ENCODE results near the gene CTU2. TPM values are rescaled to one million over a fixed set of nuclear protein-coding genes. Genes with fewer than 3 reads are reported as not detected.
"Not testable (repeated sequence)": the region's sequence is repeated elsewhere in the genome, so short reads cannot be mapped to it uniquely, and the experiment has no call there.

CTU2 gene
- 8.3 TPM for total RNA-seq

DNA sequence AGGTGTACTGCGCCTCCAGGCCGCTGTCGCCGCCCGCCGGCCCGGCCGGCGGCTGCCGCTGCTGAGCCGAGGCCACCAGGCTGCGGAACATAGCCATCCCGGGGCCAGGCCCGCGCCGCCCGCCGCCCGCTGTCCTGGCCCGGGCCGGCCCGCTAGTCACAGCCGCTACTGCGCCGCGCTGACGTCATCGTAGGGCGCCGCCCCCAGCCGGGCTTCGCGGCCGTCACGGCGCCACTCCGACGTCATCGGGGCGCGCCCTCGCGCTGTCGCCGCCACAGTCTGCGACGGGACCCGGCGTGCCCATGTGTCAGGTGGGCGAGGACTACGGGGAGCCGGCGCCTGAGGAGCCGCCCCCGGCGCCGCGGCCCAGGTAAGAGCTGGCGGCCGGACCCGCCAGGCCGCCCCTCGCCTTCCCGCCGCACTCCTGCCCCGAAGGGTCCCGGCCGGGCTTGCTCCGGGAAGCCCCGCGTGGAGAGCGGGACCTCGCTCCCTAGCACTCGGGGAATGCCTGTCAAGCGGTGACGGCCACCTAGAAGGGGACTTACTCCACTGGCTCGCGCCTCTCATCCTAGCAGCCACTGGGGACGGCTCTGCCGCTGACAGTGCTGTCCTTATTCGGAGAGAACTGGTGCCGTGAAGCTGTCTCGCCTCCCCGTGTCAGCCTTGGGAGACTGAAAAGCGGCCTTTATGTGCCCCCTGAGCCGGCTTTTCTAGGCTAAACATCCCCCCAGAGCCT, at the start of gene CTU2, which contains the start of gene RNF166:
Gene CTU2, plus strand, starts transcription at position 275 of the 736 bp plus-strand sequence. Its CDS starts 28 bp downstream, at position 303.
Gene RNF166, minus strand, starts transcription at position 180 of the 736 bp plus-strand sequence. Its CDS starts 83 bp downstream, at position 97.
- ATAC-seq (peak; percentile 88), DNase-seq (ENCODE audit: low spot score) (peak; percentile 92)

DNA sequence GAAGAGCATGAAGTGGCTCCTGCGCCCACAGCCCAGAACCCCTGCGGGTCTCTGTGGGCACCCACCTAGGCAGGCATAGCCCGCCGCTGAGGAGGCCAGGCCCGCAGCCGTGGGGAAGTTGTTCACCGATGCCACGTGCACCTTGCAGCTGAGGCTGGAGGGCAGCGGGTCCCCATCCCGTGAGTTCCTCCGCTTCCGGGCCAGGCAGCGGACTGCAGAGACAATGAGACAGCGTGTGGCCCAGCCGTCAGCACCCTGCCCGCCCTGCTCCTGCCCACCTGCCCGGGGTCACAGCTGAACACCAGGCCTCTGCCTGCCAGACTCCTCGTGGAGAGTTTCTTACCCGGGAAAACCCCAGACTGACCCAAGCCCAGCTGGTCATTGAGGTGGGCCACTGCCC, 48.9 kb upstream of the CTU2 start:
- DNase-seq (ENCODE audit: low spot score) (no peak), ATAC-seq (no peak)

DNA sequence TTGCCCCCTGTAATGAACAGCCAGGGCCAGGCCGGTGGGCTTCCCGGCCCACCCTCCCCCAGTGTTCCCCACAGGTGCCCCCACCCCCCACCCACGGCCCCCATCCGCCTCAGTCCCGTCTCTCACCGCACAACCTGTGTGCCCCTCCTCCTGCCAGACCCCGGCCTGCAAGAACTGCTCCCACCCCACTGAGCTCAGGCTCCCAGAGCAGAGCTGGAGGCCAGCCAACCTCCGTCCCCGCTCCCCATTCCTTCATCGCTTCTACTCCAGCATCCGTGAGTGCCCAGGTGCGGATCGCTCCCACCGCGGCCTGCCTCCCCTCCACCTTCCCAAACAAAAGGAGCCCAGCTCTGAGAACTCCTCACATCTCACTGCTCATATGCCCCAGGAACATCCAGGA, 47.6 kb upstream of the CTU2 start:
- no peak for DNase-seq (ENCODE audit: low spot score)
- ATAC-seq: no peak

DNA sequence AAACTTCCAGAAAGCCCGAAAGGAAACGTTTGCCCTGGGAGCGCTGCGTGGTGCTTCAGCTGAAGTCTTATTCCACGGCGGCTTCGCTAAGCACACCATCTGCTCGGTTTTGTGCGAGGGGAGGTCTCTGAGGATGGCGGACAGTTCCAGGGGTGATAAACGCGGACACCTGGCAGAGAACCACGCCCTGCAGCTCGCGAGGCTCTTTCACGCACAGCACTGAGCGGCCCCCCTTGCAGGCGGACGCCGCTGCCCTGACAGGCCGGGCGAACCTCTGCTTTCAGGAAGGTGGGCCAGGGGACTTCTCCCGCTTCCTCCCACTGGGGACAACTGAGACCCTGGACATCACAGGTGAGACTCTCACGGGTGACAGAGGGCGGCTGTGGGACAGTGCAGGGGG, 47.1 kb upstream of the CTU2 start:
- no peak for DNase-seq (ENCODE audit: low spot score)
- no peak for ATAC-seq

DNA sequence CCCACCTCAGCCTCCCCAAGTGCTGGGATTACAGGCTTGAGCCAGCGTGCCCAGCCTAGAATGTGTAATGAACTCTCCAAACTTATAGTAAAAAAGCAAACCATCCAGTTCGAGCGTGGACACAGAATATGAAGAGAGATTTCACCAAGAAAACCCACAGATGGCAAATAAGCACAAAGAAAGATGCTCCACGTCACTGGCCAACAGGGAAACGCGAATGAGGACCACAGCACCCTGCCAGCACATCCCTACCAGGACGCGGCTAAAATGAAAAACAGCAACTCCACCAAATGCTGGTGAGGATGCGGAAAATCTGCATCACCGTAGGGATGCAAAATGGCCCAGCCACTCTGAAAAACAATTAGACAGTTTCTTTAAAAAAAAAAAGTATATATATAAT, 44.8 kb upstream of the CTU2 start:
- no peak for DNase-seq (ENCODE audit: low spot score)
- ATAC-seq: no peak

DNA sequence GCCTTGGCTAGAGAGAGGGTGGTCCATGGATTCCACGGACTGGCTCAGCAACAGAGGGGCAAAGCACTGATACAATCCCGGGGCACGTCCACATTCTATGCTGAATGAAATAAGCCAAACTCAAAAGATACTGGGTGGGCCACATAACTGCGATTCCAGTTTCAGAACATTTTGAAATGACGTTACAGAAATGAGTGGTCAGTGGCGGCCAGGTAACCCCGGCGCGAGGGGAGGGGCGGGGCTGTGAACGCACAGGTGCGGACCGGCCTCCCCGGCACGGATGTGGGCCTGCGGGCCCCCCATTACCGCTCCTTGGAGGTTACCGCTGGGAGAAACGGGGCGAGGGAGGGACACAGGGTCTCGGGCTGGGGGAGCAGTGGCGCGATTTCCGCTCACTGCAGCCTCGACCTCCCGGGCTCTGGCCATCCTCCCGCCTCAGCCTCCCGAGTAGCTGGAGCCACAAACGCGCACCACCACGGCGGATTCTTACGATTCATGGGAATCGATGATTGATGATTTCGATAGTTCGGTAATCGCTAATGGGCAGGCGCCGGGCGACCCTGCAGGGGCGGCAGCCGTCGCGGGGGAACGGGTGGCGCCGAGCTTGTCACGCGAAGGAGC, 44.0 kb upstream of the CTU2 start:
- ATAC-seq (peak; percentile 2), DNase-seq (ENCODE audit: low spot score) (no peak)

DNA sequence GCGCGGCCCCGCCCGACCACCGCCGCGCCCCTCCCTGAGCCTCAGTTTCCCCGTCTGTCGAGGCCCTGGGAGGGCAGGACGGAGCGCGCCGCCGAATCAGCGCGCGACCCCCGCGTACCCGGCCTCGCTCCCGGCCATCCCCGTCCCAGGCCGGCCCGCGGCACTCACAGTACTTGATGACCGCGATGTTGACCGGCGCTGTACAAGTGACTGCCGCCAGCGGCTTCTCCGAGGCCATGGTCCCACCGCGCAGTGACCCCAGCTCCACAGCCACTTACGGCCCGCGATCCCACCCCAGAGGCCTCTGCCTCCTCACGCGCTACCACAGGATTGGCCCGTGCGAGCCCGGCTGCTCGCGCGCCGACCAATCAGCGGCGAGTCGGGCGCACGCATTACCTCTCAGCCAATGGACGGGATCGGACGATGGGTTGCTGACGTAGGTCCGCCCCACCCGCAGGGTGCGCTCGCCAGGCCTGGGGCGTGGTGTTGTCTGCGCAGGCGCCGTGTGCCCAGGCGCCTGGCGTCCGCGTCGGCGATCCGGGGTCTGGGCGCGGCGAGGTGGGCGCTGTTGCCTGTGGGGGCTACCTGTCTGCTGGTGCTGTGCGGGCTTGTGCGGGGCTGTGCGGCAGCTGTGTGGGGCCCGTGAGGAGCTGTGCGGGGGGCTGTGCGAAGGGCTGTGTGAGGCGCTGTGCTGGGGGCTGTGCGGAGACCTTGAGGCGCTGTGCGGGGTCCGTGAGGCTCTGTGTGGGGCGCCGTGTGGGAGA, 43.3 kb upstream of the CTU2 start, which contains the start of gene MVD:
Gene MVD, minus strand, starts transcription at position 249 of the 764 bp plus-strand sequence. Its CDS starts 11 bp downstream, at position 238.
- ATAC-seq (peak; percentile 92), DNase-seq (ENCODE audit: low spot score) (peak; percentile 98)

DNA sequence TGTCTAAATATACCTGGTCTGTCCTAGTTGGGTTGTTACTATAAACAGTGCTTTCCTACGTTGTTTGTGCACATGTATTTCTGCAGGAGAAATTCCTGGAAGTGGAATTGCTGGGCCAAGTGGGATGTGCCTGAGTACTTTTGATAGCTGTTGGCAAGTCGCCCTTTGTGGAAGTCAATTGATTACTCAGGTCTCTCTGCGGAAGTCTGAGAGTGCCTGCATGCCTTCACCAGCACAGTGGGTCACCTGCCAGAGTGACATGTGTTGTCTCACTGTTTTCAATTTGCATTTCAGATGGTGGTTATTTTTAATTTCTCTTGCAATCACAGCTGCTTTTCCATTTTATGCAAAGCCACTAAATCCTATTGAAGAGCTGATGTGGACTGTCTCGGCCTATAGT, 41.2 kb upstream of the CTU2 start:
- ATAC-seq: peak; percentile 50
- peak; percentile 79 for DNase-seq (ENCODE audit: low spot score)

DNA sequence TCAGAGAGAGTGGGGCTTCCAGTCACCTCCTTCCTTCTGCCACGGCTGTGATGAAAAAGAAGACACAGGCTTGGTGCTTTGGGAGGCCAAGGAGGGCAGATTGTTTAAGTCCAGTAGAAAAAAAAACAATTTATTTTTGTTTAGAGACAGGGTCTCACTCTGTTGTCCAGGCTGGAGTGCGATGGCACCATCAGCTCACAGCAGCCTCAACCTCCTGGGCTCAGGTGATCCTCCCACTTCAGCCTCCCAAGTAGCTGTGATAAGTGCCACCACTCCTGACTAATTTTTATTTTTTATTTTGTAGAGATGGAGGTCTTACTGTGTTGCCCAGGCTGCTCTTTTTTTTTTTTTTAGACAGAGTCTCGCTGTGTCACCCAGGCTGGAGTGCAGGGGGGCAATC, 40.7 kb upstream of the CTU2 start:
- DNase-seq (ENCODE audit: low spot score) (no peak), ATAC-seq (no peak)

DNA sequence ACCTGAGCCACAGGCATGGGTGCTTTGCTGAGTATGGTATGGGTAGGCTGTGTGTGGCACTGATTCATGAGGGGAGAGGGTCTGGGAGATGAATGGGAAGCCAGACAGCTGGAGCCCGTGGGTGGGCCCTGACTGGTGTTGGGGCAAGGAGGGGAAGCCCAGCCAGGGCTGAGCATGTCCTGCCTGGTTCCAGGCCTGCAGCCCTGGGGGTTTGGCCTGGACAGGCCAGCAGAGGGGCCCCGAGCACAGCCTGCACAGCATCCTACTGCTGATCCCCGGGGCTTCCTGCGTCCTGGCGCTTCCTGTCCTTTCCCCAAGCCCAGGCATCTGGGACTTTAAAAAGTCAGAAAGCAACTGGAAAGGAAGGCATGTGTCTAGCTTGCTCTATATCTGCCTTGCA, 38.8 kb upstream of the CTU2 start:
- no peak for DNase-seq (ENCODE audit: low spot score)
- no peak for ATAC-seq

DNA sequence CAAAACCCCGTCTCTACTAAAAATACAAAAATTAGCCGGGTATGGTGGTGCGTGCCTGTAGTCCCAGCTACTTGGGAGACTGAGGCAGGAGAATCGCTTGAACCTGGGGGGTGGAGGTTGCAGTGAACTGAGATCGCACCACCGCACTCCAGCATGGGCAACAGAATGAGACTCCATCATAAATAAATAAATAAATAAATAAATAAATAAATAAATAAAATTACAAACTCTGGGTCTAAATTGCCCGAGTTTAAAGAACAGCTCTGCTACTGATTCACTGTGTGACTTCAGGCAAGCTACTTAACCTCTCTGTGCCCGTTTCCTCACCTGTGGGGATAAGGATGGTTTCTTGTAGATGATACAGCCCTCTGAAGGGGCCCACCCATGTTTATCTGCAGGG, 36.8 kb upstream of the CTU2 start:
- not testable (repeated sequence) for DNase-seq (ENCODE audit: low spot score); ATAC-seq

DNA sequence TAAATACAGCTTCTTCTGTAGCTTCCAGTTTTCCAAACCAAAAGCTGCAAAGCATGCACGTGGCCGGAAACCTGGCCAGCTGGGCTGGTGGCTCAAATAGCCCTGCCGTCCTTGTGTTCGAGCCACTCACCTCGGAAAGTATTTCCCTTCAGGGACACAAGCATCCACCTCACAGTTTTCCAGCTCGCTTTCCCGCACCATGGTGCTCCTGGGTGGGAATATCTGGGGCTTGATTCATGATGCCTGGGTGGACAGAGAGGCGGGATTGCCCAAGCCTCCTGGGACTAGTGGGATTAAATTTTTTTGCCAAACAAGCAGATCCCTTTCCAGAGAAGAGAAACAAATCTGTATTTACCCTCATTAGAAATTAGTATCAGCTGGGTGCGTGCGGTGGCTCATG, 36.3 kb upstream of the CTU2 start:
- no peak for ATAC-seq

DNA sequence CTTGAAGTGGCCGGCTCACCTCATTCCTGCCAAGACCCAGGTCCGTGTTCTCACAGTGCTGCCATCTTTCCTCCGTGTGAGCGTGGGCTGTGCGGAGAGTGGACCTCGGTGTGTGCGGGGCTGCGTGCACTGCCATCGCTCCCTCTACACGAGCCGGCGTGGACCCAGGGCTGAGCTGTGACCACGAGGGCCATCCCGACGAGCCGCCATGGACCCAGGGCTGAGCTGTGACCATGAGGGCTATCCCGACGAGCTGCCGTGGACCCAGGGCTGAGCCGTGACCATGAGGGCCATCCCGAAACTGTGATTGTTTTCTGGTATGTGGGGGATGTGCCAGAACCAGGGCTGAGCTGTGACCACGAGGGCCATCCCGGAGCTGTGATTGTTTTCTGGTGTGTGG, 34.5 kb upstream of the CTU2 start:
- no peak for DNase-seq (ENCODE audit: low spot score)

More for the DNA sequence above, 36.3 kb upstream of the CTU2 start:
- DNase-seq (ENCODE audit: low spot score): no peak

DNA sequence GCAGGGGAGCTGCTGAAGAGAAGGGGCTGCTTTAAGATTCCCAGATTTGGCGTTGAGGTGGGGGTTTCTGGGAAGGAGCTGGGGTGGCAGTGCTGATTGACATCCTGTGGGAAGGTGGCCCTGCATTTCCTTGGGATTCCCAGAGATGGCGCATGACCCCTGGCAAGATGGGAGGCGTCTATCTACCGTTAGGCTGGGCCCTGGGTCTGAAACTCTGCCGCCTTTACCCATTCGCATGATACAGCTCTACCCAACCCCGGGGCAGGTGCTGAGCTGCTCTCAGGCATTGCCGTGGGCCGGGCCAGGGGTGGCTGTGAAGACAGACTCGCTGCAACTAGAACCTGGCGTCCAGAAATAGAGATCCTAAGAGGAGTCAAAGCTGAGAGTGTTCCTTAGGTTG, 33.5 kb upstream of the CTU2 start:
- DNase-seq (ENCODE audit: low spot score) (no peak), ATAC-seq (no peak)

More for the DNA sequence above, 34.5 kb upstream of the CTU2 start:
- no peak for ATAC-seq

DNA sequence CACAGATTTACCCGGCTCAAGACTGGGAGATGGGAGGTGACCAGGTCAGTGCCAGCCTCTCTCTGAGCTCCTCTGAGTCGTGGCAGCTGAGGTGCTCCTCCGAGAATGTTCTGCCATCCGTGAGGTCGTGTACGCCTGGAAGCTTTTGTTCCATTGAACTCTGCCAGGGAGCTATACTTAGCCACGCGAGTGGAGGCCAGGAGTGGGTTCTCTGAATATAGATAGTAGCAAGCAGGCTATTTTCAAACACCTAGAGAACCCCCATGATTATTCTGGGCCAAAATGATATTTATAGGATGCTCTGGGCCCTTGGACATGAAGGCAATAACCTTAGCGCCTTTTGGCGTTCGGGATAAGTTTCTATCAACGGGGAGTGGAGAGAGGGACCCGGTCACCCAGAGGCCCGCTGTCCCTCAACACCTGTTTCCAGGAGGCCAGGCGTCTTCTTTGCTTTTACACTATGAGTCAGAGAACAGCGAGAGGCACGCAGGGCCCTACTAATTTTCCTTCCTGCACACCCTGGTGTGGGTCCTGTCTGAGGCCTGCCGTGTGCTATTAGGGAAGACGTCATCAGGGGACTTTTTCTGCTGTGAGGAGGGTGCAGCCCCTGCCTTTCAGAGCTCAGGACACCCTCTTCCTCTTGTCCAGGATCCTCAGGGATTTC, 32.5 kb upstream of the CTU2 start:
- DNase-seq (ENCODE audit: low spot score) (no peak), ATAC-seq (no peak)

DNA sequence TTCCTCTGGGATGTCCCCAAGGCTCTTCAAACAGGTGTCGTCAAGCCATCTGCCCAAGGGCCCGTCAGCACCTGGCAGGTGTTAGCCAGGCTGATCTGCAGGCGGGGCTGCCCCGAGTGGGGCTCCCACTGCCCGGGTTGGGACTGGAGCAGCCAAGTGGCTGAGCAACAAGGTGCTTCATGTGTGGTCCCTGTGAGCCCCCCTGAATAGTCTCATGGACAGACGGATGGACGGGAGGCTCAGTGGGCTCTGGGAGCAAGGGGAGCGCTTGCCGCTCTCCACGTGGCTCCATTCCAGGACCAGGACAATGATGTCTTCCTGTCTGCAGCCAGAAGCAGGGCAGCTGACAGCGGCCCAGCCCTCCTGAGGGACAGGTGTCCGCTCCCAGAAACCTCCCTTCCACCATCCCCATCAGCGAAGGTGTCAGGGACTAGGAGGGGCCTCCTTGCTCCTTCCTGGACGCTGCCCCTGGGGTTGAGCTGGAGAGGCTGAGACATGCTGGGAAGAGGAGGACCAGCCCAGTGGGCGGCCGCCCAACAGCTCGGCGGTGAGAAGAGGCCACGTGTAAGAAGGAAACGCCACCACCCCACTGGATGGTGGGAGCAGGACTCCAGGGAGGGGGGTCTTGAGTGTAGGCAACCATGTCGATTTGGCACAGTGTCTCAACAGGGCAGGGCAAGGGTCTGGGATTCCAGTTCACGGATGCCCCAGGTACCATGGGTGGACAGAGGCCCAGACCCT, 29.6 kb upstream of the CTU2 start:
- no peak for DNase-seq (ENCODE audit: low spot score)

DNA sequence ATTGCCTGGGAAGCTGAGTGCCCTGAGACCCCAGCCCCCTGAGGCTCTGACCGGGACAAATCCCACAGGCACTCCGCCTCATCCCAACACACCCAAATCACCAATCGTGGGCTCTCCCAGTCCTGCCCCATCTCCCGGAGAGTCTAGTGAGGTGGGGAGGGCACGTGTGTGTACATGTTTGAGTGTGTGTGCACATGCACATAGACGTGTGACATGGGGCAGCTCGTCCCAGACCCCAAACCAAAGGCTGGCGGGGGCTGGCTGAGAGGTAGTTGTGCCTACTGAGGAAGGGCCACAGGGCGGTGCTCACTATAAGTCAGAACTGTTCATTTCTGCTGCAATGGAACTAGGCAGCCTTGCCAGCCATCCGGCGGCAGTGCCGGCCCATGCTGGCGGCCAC, 28.6 kb upstream of the CTU2 start:
- ATAC-seq (no peak), DNase-seq (ENCODE audit: low spot score) (no peak)

More for the DNA sequence above, 29.6 kb upstream of the CTU2 start:
- ATAC-seq: no peak

DNA sequence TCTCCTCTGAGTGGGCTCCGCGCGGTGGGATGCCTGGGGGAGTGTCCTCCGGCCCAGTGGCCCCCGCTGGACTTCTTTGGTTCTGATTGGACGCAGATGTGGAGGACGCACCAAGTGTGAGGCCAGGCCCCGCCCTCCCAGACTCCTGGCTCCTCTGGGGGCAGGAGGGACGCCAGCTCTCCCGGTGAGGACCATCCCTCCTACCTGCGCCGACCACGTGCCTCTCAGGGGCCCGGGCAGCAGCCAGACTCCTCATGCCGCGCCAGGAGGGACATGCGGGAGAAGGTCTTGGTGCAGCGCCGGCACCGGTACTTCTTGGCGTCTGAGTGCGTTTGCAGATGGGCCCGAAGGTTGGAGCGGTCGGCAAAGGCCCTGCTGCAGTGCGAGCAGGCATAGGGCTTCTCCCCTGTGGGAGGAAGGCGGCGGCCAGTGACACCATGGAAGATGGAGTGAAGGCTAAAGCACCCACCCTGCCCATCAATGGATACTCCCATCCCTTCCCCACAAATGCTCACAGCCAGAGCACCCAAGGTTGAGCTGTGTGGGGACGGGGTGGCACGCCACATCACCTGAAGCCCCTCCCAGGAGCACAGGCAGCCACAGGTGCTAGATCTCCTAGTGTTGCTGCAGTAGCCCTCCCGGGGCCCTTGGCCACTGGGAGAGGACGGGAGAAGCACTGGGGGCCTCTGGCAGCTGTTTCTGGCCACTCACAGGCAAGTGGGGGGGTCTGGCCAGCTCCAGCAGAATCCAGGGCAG, 27.9 kb upstream of the CTU2 start:
- DNase-seq (ENCODE audit: low spot score) (no peak), ATAC-seq (no peak)

DNA sequence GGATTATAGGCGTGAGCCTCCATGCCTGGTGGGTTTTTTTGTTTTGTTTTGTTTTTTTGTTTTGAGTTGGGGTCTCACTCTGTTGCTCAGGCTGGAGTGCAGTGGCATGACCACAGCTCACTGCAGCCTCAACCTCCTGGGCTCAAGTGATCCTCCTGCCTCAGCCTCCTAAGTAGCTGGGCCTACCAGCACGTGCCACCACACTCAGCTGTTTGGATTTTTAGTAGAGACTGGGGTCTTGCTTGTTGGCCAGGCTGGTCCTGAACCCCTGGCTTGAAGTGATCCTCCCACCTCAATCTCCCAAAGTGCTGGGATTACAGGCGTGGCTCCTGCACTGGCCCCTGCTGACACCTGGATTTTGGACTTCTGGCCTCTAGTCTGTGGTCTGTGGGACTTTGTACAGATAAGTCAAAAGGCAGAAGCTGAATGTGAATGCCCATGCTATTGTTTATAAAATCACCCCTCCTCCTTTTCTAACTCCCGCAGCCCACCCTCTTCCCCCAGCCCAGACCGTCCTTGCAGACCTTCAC, 25.7 kb upstream of the CTU2 start:
- ATAC-seq (no peak), DNase-seq (ENCODE audit: low spot score) (no peak)
